ENCODE data around the gene KIF18B.

DNA sequence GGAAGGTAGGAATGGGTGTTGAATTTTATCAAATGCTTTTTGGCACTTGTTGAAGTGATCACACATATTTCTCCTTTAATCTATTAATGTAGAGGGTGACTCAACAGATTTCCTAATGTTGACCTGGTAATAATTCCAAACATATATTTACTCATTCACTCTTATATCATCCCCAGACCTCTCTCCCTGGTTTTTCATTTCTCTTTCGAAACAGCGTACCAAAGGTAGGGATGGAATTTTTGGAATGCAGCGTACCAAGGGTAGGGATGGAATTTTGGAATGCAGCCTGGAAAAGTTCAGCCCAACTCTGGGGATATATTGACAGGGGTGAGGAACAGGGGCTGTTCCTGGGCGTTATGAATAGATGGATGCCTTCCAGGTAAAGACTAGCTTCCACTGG is 7.3 kb downstream of the KIF18B start:
- TF ChIP-seq RBBP5 (conservative IDR thresholded peaks at IDR 0.05), result no peak
- no peak for TF ChIP-seq SPI1 (IDR thresholded peaks at IDR 0.05; ENCODE audit: borderline replicate concordance, insufficient read depth, low read depth, low read length)
- TF ChIP-seq, protein P1, sequence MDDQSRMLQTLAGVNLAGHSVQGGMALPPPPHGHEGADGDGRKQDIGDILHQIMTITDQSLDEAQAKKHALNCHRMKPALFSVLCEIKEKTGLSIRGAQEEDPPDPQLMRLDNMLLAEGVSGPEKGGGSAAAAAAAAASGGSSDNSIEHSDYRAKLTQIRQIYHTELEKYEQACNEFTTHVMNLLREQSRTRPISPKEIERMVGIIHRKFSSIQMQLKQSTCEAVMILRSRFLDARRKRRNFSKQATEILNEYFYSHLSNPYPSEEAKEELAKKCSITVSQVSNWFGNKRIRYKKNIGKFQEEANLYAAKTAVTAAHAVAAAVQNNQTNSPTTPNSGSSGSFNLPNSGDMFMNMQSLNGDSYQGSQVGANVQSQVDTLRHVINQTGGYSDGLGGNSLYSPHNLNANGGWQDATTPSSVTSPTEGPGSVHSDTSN (IDR thresholded peaks at IDR 0.05; ENCODE audit: insufficient replicate concordance, low read depth, low read length), result no peak
- TF ChIP-seq, protein P2, sequence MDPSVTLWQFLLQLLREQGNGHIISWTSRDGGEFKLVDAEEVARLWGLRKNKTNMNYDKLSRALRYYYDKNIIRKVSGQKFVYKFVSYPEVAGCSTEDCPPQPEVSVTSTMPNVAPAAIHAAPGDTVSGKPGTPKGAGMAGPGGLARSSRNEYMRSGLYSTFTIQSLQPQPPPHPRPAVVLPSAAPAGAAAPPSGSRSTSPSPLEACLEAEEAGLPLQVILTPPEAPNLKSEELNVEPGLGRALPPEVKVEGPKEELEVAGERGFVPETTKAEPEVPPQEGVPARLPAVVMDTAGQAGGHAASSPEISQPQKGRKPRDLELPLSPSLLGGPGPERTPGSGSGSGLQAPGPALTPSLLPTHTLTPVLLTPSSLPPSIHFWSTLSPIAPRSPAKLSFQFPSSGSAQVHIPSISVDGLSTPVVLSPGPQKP (IDR thresholded peaks at IDR 0.05; ENCODE audit: low read depth, low read length), result no peak
- TF ChIP-seq, protein P3, sequence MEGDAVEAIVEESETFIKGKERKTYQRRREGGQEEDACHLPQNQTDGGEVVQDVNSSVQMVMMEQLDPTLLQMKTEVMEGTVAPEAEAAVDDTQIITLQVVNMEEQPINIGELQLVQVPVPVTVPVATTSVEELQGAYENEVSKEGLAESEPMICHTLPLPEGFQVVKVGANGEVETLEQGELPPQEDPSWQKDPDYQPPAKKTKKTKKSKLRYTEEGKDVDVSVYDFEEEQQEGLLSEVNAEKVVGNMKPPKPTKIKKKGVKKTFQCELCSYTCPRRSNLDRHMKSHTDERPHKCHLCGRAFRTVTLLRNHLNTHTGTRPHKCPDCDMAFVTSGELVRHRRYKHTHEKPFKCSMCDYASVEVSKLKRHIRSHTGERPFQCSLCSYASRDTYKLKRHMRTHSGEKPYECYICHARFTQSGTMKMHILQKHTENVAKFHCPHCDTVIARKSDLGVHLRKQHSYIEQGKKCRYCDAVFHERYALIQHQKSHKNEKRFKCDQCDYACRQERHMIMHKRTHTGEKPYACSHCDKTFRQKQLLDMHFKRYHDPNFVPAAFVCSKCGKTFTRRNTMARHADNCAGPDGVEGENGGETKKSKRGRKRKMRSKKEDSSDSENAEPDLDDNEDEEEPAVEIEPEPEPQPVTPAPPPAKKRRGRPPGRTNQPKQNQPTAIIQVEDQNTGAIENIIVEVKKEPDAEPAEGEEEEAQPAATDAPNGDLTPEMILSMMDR (IDR thresholded peaks at IDR 0.05 in 2 of 3, conservative IDR thresholded peaks at IDR 0.05 in 1 of 3; ENCODE audit: control insufficient read depth in 2 of 3, extremely low read depth in 1 of 3, insufficient read depth in 1 of 3, low read depth in 3 of 3, low read length in 3 of 3), result no peak
- no peak for TF ChIP-seq CBX3 (IDR thresholded peaks at IDR 0.05; ENCODE audit: borderline replicate concordance, low read depth)
- no peak for TF ChIP-seq POLR2AphosphoS5 (IDR thresholded peaks at IDR 0.05; ENCODE audit: low read length)

Data from GM12878 (cell line).